ENCODE measurements around the gene BICDL2. TPM values are rescaled to one million over a fixed set of nuclear protein-coding genes. Genes with fewer than 3 reads are reported as not detected.

Gene BICDL2
- total RNA-seq, 1 experiment from 2014 or later: not detected

DNA sequence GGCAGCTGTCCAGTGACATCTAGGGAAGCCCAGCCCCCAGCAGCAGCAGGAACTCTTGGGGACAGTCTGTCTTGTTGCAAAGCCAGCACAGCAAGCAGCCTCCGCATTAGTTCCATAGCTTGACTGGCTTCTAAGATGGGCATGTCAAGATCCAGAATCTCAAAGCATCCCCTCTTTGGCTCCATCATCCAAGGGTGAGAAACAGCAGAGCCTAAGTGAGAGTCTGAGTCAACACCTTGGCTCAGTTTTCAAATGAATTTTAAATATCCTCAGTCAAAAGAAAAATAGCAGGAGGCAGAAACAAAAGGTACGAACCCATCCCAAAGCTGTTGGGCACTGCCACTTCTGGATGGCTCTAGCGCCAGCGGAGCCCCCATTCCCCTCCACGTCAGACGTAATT, 21.8 kb downstream of the BICDL2 start:
- H3K4me3 ChIP-seq (ENCODE audit: low read depth, low read length, poor library complexity, severe bottlenecking): no peak overlapping the region
- intact Hi-C loops (cut with micrococcal nuclease; ENCODE audit: unreplicated experiment): no loop called here
- H3K27ac ChIP-seq (ENCODE audit: low read depth, low read length, poor library complexity, severe bottlenecking): no peak overlapping the region
- no peaks in the 10 kb centered on the region for H3K9me3 ChIP-seq (ENCODE audit: low read depth, low read length, poor library complexity, severe bottlenecking)
- peaks cover 41% of the 10 kb centered on the region for H3K27me3 ChIP-seq (replicated peaks; ENCODE audit: insufficient read depth, low read depth, low read length, poor library complexity)
- ChIA-PET POLR2A (ENCODE audit: low non-redundant PET) (no interaction called here), CTCF (no interaction called here)
- no peaks in the 10 kb centered on the region for H3K36me3 ChIP-seq (ENCODE audit: insufficient read depth, low read length, poor library complexity, severe bottlenecking)
- H3K4me1 ChIP-seq (ENCODE audit: insufficient read depth, low read length, poor library complexity, severe bottlenecking): peaks cover 8% of the 10 kb centered on the region
- no peak for DNase-seq (ENCODE audit: low spot score)
- BruUV-seq (replicated peaks): no TSS peak
- TF ChIP-seq, protein P1, sequence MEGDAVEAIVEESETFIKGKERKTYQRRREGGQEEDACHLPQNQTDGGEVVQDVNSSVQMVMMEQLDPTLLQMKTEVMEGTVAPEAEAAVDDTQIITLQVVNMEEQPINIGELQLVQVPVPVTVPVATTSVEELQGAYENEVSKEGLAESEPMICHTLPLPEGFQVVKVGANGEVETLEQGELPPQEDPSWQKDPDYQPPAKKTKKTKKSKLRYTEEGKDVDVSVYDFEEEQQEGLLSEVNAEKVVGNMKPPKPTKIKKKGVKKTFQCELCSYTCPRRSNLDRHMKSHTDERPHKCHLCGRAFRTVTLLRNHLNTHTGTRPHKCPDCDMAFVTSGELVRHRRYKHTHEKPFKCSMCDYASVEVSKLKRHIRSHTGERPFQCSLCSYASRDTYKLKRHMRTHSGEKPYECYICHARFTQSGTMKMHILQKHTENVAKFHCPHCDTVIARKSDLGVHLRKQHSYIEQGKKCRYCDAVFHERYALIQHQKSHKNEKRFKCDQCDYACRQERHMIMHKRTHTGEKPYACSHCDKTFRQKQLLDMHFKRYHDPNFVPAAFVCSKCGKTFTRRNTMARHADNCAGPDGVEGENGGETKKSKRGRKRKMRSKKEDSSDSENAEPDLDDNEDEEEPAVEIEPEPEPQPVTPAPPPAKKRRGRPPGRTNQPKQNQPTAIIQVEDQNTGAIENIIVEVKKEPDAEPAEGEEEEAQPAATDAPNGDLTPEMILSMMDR (conservative IDR thresholded peaks at IDR 0.05; ENCODE audit: low read depth, low read length): no peak
- TF ChIP-seq EZH2 (IDR thresholded peaks at IDR 0.05; ENCODE audit: borderline replicate concordance, low read depth, low read length, poor library complexity, severe bottlenecking): no peak

DNA sequence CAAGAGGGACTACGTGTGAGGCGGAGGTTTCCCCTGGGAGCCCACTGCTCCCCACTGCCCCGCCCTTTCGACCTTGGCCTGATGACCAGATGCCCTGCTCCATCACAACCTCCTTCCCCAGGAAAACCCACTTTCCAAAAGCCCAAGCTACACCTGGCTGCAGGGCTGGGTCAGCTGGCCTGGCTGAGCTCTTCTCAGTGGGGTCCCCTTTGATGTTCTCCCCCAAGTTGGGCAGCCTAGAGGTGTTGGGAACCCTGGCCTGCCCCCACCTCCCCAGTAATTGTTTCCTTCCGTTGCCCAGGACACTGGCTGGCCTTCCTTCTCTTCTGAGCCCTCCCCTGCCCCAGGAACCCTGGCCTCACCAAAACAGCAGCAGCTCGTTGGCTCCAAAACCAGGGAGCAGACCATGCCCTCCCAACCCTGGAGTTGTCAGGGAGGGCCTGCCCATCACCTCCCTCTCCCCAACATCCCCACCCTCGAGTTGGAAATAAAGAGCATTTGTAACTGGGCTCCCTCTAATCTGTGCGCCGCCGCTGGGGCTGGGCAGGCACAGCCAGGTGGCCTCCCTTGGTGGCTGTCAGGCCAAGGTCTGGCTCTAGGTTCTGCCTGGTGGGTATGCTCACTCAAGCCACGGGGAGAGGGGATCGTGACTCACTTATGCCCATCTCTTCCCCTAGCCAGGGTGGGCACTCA, 22.6 kb downstream of the BICDL2 start:
- peaks cover 8% of the 10 kb centered on the region for H3K4me1 ChIP-seq (ENCODE audit: insufficient read depth, low read length, poor library complexity, severe bottlenecking)
- H3K27ac ChIP-seq (ENCODE audit: low read depth, low read length, poor library complexity, severe bottlenecking): no peak overlapping the region
- intact Hi-C loops (cut with micrococcal nuclease; ENCODE audit: unreplicated experiment): no loop called here
- no peaks in the 10 kb centered on the region for H3K9me3 ChIP-seq (ENCODE audit: low read depth, low read length, poor library complexity, severe bottlenecking)
- DNase-seq (ENCODE audit: low spot score): no peak
- TF ChIP-seq, protein P1 (conservative IDR thresholded peaks at IDR 0.05; ENCODE audit: low read depth, low read length): no peak
- no peak for TF ChIP-seq EZH2 (IDR thresholded peaks at IDR 0.05; ENCODE audit: borderline replicate concordance, low read depth, low read length, poor library complexity, severe bottlenecking)
- CTCF ChIA-PET: no interaction called here
- BruUV-seq (replicated peaks): no TSS peak
- POLR2A ChIA-PET (ENCODE audit: low non-redundant PET): no interaction called here
- no peaks in the 10 kb centered on the region for H3K36me3 ChIP-seq (ENCODE audit: insufficient read depth, low read length, poor library complexity, severe bottlenecking)
- H3K4me3 ChIP-seq (ENCODE audit: low read depth, low read length, poor library complexity, severe bottlenecking): no peak overlapping the region
- H3K27me3 ChIP-seq (replicated peaks; ENCODE audit: insufficient read depth, low read depth, low read length, poor library complexity): peaks cover 46% of the 10 kb centered on the region

DNA sequence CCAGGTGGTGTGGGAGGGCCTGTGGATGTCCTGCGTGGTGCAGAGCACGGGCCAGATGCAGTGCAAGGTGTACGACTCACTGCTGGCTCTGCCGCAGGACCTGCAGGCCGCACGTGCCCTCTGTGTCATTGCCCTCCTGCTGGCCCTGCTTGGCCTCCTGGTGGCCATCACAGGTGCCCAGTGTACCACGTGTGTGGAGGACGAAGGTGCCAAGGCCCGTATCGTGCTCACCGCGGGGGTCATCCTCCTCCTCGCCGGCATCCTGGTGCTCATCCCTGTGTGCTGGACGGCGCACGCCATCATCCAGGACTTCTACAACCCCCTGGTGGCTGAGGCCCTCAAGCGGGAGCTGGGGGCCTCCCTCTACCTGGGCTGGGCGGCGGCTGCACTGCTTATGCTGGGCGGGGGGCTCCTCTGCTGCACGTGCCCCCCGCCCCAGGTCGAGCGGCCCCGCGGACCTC, 23.2 kb downstream of the BICDL2 start:
- TF ChIP-seq, protein P1 (conservative IDR thresholded peaks at IDR 0.05; ENCODE audit: low read depth, low read length): no peak
- no peak for TF ChIP-seq EZH2 (IDR thresholded peaks at IDR 0.05; ENCODE audit: borderline replicate concordance, low read depth, low read length, poor library complexity, severe bottlenecking)
- intact Hi-C loops (cut with micrococcal nuclease; ENCODE audit: unreplicated experiment): no loop called here
- Histone ChIP-seq H3K4me3 (ENCODE audit: low read depth, low read length, poor library complexity, severe bottlenecking) (no peak overlapping the region), H3K9me3 (ENCODE audit: low read depth, low read length, poor library complexity, severe bottlenecking) (no peaks in the 10 kb centered on the region), H3K36me3 (ENCODE audit: insufficient read depth, low read length, poor library complexity, severe bottlenecking) (no peaks in the 10 kb centered on the region), H3K27ac (ENCODE audit: low read depth, low read length, poor library complexity, severe bottlenecking) (no peak overlapping the region), H3K4me1 (ENCODE audit: insufficient read depth, low read length, poor library complexity, severe bottlenecking) (peaks cover 5% of the 10 kb centered on the region), H3K27me3 (replicated peaks; ENCODE audit: insufficient read depth, low read depth, low read length, poor library complexity) (peaks cover 50% of the 10 kb centered on the region)
- POLR2A ChIA-PET (ENCODE audit: low non-redundant PET): no interaction called here
- DNase-seq (ENCODE audit: low spot score): no peak
- CTCF ChIA-PET: no interaction called here
- no TSS peak for BruUV-seq (replicated peaks)

Data from A673 (cell line).